T-cell (primary cell): ENCODE results near the gene HCST. TPM values are rescaled to one million over a fixed set of nuclear protein-coding genes. Genes with fewer than 3 reads are reported as not detected.

Experiments
- ATAC-seq, 4 experiments: fragments of 200-7000 bp in 3 of 4; fragments of 150-1000 bp in 1 of 4; cut with Tn5 transposase; replicated peaks in 1 of 4; 1 replicate in 3 of 4; 2 replicates in 1 of 4; pipeline ENCODE4 v1.10.0; 2021; ENCODE audit warnings: moderate library complexity in 3 of 4, mild to moderate bottlenecking in 2 of 4, moderate number of reproducible peaks in 1 of 4
- CTCF ChIA-PET, 2 donors: fragments of 300-600 bp; sonication (Branson Sonifier 250); formaldehyde crosslinking; loops; one replicate each; lab custom pipeline; 2022; ENCODE audit warnings: antibody characterized with exemption in 2 of 2; lab: Charles Lee
- POLR2A ChIA-PET, 2 donors: fragments of 300-600 bp; sonication (Branson Sonifier 250); formaldehyde crosslinking; loops; one replicate each; lab custom pipeline; 2022; ENCODE audit warnings: antibody characterized with exemption in 2 of 2; lab: Charles Lee
- DNase-seq, 35 experiments: peaks; one replicate each; pipeline versions ENCODE4 v3.0.0 to v3.0.0-alpha.2; 2013 to 2023
- H3K27ac ChIP-seq: one replicate; pipeline ENCODE4 v1.5.1; 2013; ENCODE audit warnings: low read length
- H3K27me3 ChIP-seq, 2 experiments: replicated peaks in 1 of 2; 1 replicate in 1 of 2; 2 replicates in 1 of 2; pipeline versions ENCODE4 v1.6.1 to v1.7.0; 2013; ENCODE audit warnings: low read length in 1 of 2, mixed read lengths in 1 of 2; ENCODE audit not compliant: control insufficient read depth in 2 of 2, insufficient read depth in 2 of 2; ENCODE audit errors: extremely low read depth in 1 of 2
- H3K36me3 ChIP-seq, 2 donors: 1 replicate in 1 of 2; 2 replicates in 1 of 2; pipeline versions ENCODE4 v1.6.1 to v1.7.0; 2013; ENCODE audit warnings: low read length in 1 of 2; ENCODE audit not compliant: control insufficient read depth in 2 of 2, insufficient read depth in 1 of 2; ENCODE audit errors: extremely low read depth in 1 of 2
- H3K4me1 ChIP-seq, 2 experiments: 1 replicate in 1 of 2; 2 replicates in 1 of 2; pipeline versions ENCODE4 v1.6.1 to v1.7.0; 2013; ENCODE audit warnings: low read length in 2 of 2, mixed read lengths in 1 of 2; ENCODE audit not compliant: insufficient read depth in 2 of 2, control insufficient read depth in 1 of 2; ENCODE audit errors: extremely low read depth in 1 of 2
- H3K4me3 ChIP-seq, 2 donors: 1 replicate in 1 of 2; 2 replicates in 1 of 2; pipeline versions ENCODE4 v1.5.1 to v1.7.0; 2013; ENCODE audit warnings: mild to moderate bottlenecking in 2 of 2, low read length in 1 of 2, moderate library complexity in 1 of 2; ENCODE audit not compliant: control insufficient read depth in 1 of 2; ENCODE audit errors: extremely low read depth in 1 of 2
- H3K9me3 ChIP-seq: 2 replicates; pipeline ENCODE4 v1.7.0; 2013
- H3K27ac Mint-ChIP-seq, 2 donors: one replicate each; pipeline ENCODE4 v1.8.0; 2020 to 2021; ENCODE audit warnings: mild to moderate bottlenecking in 2 of 2, mixed read lengths in 2 of 2
- H3K27me3 Mint-ChIP-seq, 2 donors: one replicate each; pipeline ENCODE4 v1.8.0; 2021 to 2022; ENCODE audit warnings: mixed read lengths in 2 of 2
- H3K36me3 Mint-ChIP-seq: one replicate; pipeline ENCODE4 v1.8.0; 2021; ENCODE audit warnings: mixed read lengths
- H3K4me1 Mint-ChIP-seq, 3 donors: one replicate each; pipeline ENCODE4 v1.8.0; 2020 to 2022; ENCODE audit warnings: mixed read lengths in 3 of 3, mild to moderate bottlenecking in 1 of 3
- H3K4me3 Mint-ChIP-seq, 3 donors: one replicate each; pipeline ENCODE4 v1.8.0; 2020 to 2022; ENCODE audit warnings: mild to moderate bottlenecking in 3 of 3, mixed read lengths in 3 of 3, moderate library complexity in 3 of 3
- H3K9me3 Mint-ChIP-seq, 3 donors: one replicate each; pipeline ENCODE4 v1.8.0; 2020 to 2022; ENCODE audit warnings: mixed read lengths in 3 of 3
- WGBS: methylation state at CpG from one replicate; pipeline ENCODE4 v1.1.5; 2013; ENCODE audit warnings: missing lambda C conversion rate; ENCODE audit not compliant: insufficient coverage; 5-methylcytosine and 5-hydroxymethylcytosine counted together
- total RNA-seq, 35 experiments: library from RNA in 6 of 35; stranded (reverse) in 6 of 35; fragments of 120-200 nt in 1 of 35; gene quantifications; one replicate each; pipeline versions ENCODE4 v1.2.1 to v1.2.4 and lab custom pipeline; 2013 to 2026

HCST gene
- total RNA-seq, 5 donors from 2014 or later (not counting 1 experiment from before 2014, with no cell fraction given) = 60.1 to 165 (median 77.2) TPM

DNA sequence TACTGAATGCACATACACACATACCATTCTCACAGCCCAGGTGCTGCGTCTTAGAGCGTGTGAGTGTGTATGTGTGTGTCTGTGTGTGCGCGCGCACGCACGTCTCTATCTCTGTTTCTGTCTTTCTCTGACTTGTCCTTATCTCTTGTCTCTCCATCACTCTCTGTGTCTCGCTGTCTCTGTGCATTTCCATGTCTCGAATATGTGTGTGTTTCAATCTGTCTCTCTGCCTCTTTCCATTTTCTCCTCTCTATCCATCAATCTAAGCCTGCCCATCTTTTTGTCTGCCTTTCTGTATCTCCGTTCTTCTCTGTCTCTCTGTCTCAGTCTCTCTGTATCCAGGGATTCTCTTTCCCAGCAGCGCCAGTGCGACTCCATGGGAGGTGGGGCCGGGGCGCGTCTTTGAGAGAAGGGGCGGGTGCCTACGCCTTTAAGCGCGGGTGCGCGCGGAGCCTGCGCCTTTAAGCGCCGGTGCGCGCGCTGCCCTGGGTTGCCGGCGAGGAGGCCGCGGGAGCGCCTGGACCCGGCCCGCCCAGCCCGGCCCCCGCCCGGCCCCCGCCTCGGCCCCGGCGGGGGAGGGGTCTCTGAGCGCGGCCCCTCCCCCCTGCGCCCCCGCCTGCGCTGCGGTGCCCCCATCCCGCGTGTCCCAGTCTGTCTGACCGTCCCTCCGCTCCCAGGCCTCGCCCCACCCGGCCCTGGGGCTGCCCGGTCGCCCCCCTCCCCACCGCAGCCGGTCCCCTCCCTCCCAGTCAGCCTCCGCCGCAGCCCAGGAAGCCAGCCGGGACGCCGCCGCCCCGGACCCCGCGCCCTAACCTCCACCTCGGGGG, 33.8 kb downstream of the HCST start, which contains the start of gene LRFN3:
LRFN3 (plus strand) TSS at position 464 of the 827 bp plus-strand sequence. CDS start 3,052 bp downstream, outside the sequence.
- H3K9me3 Mint-ChIP-seq = no peaks in the 10 kb centered on the region
- H3K9me3 ChIP-seq = no peaks in the 10 kb centered on the region
- DNase-seq = peak in 16 of 35 experiments; percentile 15 to 64 (median 39)
- peak in 1 of 4 experiments; percentile 21 for ATAC-seq
- peaks cover 14 to 52% of the 10 kb centered on the region in 2 experiments for H3K4me1 ChIP-seq
- H3K27ac Mint-ChIP-seq = peak within 1 kb of the TSS; percentile 91 to 93
- H3K36me3 Mint-ChIP-seq = peaks cover 21% of the 10 kb centered on the region
- H3K27me3 Mint-ChIP-seq = no peaks in the 10 kb centered on the region
- H3K27me3 ChIP-seq = peaks cover 0 to 3% of the 10 kb centered on the region in 2 experiments
- H3K36me3 ChIP-seq = peaks cover 0 to 7% of the 10 kb centered on the region in 2 donors
- 0% methylated on average over 37 of the region's 68 CpGs for WGBS
- H3K4me3 Mint-ChIP-seq = peak within 1 kb of the TSS; percentile 84 to 90 (median 86)
- ChIA-PET POLR2A (no interaction called here), CTCF (no interaction called here)
- H3K4me3 ChIP-seq = peak within 1 kb of the TSS; percentile 57 to 64
- peaks cover 38 to 45% (median 45%) of the 10 kb centered on the region in 3 donors for H3K4me1 Mint-ChIP-seq
- peak within 1 kb of the TSS; percentile 55 for H3K27ac ChIP-seq

DNA sequence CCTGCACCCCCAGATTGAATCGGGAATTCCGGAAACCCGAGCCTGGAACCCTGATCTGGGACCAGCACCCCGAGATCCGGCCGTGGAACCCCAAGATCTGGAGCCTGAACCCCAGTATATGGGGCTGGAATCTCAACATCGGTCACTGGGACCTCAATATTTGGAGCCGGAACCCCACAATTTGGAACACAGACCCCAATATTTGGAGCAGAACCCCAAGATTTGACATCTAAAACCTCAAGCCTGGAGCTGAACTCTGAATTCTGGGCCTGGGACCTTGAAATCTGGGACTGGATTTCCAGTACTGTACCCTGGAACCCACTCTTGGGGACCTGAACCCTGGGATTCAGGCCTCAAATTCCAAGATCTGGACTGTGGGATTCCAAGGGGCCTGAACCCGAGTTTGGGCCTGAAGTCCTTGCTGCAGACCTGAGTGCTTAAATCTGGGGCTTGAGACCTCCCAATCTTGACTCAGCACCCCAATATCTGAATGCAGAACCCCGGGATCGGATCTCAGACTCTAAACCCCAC, 34.5 kb downstream of the HCST start:
- Histone ChIP-seq H3K27me3 (peaks cover 0 to 3% of the 10 kb centered on the region in 2 experiments), H3K27ac (peak overlapping the region; percentile 55), H3K9me3 (no peaks in the 10 kb centered on the region), H3K36me3 (peaks cover 0 to 7% of the 10 kb centered on the region in 2 donors), H3K4me1 (peaks cover 12 to 46% of the 10 kb centered on the region in 2 experiments), H3K4me3 (peak overlapping the region; percentile 55 to 57)
- Mint-ChIP-seq H3K4me1 (peaks cover 39 to 41% (median 41%) of the 10 kb centered on the region in 3 donors), H3K27ac (peak overlapping the region; percentile 81 to 84), H3K36me3 (peaks cover 23% of the 10 kb centered on the region), H3K4me3 (peak overlapping the region; percentile 76 to 84 (median 82)), H3K27me3 (no peaks in the 10 kb centered on the region), H3K9me3 (no peaks in the 10 kb centered on the region)
- ChIA-PET CTCF (no interaction called here), POLR2A (no interaction called here)
- DNase-seq (no peak), ATAC-seq (no peak)
- 42% methylated on average over 11 of the region's 11 CpGs for WGBS

DNA sequence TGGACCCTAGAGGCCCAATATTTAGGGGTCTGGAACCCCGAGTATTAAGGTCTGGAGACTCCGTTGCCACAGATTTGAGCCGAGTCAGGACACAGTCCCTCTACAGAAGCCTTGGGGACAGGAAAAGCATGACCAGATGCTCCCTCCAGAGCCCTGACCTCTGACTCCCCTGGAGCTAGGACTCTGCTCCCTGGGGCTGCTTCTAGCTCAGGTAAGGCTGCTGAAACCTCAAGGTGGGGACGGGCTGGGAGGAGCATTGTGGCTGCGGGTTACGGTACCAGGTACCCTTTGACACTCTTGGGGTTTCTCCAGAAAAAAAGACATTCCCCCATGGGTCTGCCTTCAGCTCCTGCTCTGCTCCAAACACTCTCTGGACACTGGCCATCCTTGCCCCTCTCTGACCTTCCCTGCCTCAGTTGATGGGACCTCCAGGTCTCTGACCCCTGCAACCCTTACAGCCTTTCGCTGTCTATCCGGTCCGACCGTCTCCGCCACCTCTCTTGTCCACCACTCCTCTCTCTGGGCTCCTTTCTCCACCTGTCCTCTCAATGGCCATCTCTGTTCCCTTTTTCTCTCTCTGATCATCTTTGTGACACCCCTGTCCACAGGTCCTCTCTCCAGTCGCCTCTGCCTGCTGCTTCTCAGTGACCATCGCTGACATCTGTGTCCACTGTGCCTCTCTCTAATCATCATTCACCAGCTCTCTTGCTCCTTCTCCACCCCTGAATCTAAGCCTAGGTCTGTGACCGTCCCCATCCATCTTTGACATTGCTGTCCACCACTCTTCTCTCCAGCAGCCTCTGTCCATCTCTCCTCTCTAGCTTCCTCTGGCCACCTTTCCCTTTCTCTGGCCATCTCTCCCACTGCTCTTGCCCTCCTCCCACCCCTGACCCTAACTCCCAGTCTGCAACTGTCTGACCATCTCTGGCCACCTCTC, 35.3 kb downstream of the HCST start:
- ChIA-PET CTCF (no interaction called here), POLR2A (no interaction called here)
- peaks cover 4 to 9% of the 10 kb centered on the region in 2 donors for H3K36me3 ChIP-seq
- H3K4me1 Mint-ChIP-seq = peaks cover 38 to 39% (median 38%) of the 10 kb centered on the region in 3 donors
- no peaks in the 10 kb centered on the region for H3K27me3 Mint-ChIP-seq
- H3K27ac Mint-ChIP-seq = peak overlapping the region; percentile 81 to 84
- H3K4me3 Mint-ChIP-seq = peak overlapping the region; percentile 76 to 84 (median 82)
- DNase-seq (no peak), ATAC-seq (peak in 2 of 4 experiments; percentile 32 to 69)
- H3K9me3 ChIP-seq = no peaks in the 10 kb centered on the region
- H3K27me3 ChIP-seq = peaks cover 0 to 3% of the 10 kb centered on the region in 2 experiments
- H3K9me3 Mint-ChIP-seq = no peaks in the 10 kb centered on the region
- peaks cover 23% of the 10 kb centered on the region for H3K36me3 Mint-ChIP-seq
- H3K4me3 ChIP-seq = peak overlapping the region; percentile 55 to 57
- H3K27ac ChIP-seq = no peak overlapping the region
- 71% methylated on average over 13 of the region's 14 CpGs for WGBS
- peaks cover 10 to 43% of the 10 kb centered on the region in 2 experiments for H3K4me1 ChIP-seq

DNA sequence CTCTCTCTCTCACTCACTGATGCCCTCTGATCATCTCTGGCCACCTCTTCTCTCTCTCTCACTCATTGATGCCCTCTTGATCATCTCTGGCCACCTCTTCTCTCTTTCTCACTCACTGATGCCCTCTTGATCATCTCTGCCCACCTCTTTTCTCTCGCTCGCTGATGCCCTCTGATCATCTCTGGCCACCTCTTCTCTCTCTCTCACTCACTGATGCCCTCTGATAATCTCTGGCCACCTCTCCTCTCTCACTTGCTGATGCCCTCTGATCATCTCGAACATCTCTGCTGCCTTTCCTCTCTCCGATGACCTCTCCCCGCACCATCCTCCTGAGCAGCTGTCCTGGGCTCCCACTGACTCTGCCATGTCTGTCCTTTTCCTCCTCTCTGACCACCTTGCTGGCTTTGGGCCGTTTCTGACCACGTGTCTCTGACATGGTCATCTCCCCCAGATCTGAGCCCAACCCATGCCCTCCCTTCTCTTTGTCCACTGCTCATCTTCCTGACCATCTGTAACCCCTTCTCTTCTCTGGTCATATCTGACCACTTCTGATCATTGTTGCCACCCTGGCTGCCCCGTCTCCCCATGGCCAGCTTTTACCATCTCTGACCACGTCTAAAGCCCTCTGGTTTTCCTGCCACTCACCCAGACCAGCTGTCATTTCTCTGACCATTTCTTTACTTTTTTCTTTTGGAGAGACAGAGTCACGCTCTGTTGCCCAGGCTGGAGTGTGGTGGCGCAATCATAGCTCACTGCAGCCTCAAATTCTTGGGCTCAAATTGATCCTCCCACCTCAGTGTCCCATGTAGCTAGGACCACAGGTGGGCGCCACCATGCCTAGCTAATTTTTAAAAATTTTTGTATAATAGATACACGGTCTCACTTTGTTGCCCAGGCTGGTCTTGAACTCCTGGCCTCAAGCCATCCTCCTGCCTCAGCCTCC, 36.2 kb downstream of the HCST start:
- no peak for ATAC-seq
- Histone ChIP-seq H3K4me3 (peak overlapping the region in 1 of 2 donors; percentile 57), H3K36me3 (peaks cover 4 to 10% of the 10 kb centered on the region in 2 donors), H3K27ac (no peak overlapping the region), H3K9me3 (no peaks in the 10 kb centered on the region), H3K27me3 (peaks cover 0 to 3% of the 10 kb centered on the region in 2 experiments), H3K4me1 (peaks cover 10 to 43% of the 10 kb centered on the region in 2 experiments)
- CTCF ChIA-PET = no interaction called here
- no peaks in the 10 kb centered on the region for H3K9me3 Mint-ChIP-seq
- POLR2A ChIA-PET = no interaction called here
- no peaks in the 10 kb centered on the region for H3K27me3 Mint-ChIP-seq
- peak overlapping the region; percentile 81 to 84 for H3K27ac Mint-ChIP-seq
- peak overlapping the region; percentile 76 to 84 (median 82) for H3K4me3 Mint-ChIP-seq
- 88% methylated on average over 13 of the region's 13 CpGs for WGBS
- H3K4me1 Mint-ChIP-seq = peaks cover 43 to 47% (median 44%) of the 10 kb centered on the region in 3 donors
- DNase-seq = no peak
- peaks cover 29% of the 10 kb centered on the region for H3K36me3 Mint-ChIP-seq

DNA sequence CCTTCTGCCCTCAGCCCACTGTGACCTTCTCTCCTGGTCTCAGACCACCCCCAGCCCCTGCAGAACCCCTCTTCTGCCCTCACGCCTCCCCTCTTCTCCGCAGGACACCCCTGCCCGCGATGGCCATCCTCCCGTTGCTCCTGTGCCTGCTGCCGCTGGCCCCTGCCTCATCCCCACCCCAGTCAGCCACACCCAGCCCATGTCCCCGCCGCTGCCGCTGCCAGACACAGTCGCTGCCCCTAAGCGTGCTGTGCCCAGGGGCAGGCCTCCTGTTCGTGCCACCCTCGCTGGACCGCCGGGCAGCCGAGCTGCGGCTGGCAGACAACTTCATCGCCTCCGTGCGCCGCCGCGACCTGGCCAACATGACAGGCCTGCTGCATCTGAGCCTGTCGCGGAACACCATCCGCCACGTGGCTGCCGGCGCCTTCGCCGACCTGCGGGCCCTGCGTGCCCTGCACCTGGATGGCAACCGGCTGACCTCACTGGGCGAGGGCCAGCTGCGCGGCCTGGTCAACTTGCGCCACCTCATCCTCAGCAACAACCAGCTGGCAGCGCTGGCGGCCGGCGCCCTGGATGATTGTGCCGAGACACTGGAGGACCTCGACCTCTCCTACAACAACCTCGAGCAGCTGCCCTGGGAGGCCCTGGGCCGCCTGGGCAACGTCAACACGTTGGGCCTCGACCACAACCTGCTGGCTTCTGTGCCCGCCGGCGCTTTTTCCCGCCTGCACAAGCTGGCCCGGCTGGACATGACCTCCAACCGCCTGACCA, 37.2 kb downstream of the HCST start:
- no peak overlapping the region for H3K4me3 ChIP-seq
- ATAC-seq = no peak
- no peak for DNase-seq
- Mint-ChIP-seq H3K36me3 (peaks cover 35% of the 10 kb centered on the region), H3K4me3 (peak overlapping the region in 1 of 3 donors; percentile 84), H3K27ac (peak overlapping the region in 1 of 2 donors; percentile 84), H3K4me1 (peaks cover 44 to 55% (median 46%) of the 10 kb centered on the region in 3 donors), H3K9me3 (no peaks in the 10 kb centered on the region), H3K27me3 (no peaks in the 10 kb centered on the region)
- peaks cover 10 to 43% of the 10 kb centered on the region in 2 experiments for H3K4me1 ChIP-seq
- no peak overlapping the region for H3K27ac ChIP-seq
- H3K9me3 ChIP-seq = no peaks in the 10 kb centered on the region
- peaks cover 0 to 3% of the 10 kb centered on the region in 2 experiments for H3K27me3 ChIP-seq
- ChIA-PET CTCF (no interaction called here), POLR2A (interaction anchor here in 1 of 2 donors (0.5 kb wide), 1 partner anchor 169 kb away, joined by 3 read pairs; no protein-coding TSS in a partner anchor)
- peaks cover 4 to 11% of the 10 kb centered on the region in 2 donors for H3K36me3 ChIP-seq
- WGBS = 97% methylated on average over 40 of the region's 55 CpGs
